Mesodermal cell (in vitro differentiated cells): ENCODE results near the gene CEP162.
"Not testable (repeated sequence)": the region's sequence is repeated elsewhere in the genome, so short reads cannot be mapped to it uniquely, and the experiment has no call there.

ENCODE experiments used
- H3K27ac ChIP-seq: 2 replicates; pipeline ENCODE4 v1.7.0; 2013; ENCODE audit warnings: mild to moderate bottlenecking, low read depth, low read length, moderate library complexity; ENCODE audit not compliant: severe bottlenecking
- H3K36me3 ChIP-seq: 2 replicates; pipeline ENCODE4 v1.7.1; 2013; ENCODE audit warnings: mild to moderate bottlenecking, low read length, moderate library complexity; ENCODE audit not compliant: control insufficient read depth, insufficient read depth
- H3K4me1 ChIP-seq: one replicate; pipeline ENCODE4 v1.7.1; 2013; ENCODE audit warnings: mild to moderate bottlenecking, low read length; ENCODE audit not compliant: insufficient read depth, control insufficient read depth, poor library complexity, severe bottlenecking
- H3K4me3 ChIP-seq: 2 replicates; pipeline ENCODE4 v1.7.0; 2013; ENCODE audit warnings: low read length, control low read depth, mild to moderate bottlenecking; ENCODE audit not compliant: insufficient read depth, poor library complexity, severe bottlenecking; ENCODE audit errors: extremely low read depth
- H3K9me3 ChIP-seq: 2 replicates; pipeline ENCODE4 v1.7.1; 2013; ENCODE audit warnings: mild to moderate bottlenecking, low read length, moderate library complexity; ENCODE audit not compliant: control insufficient read depth
- WGBS, 2 experiments: methylation state at CpG; one replicate each; pipeline ENCODE4 v1.1.5; 2013; ENCODE audit warnings: missing lambda C conversion rate in 2 of 2; ENCODE audit not compliant: insufficient coverage in 2 of 2; 5-methylcytosine and 5-hydroxymethylcytosine counted together

The CEP162 gene

GRCh38 chr6:84193114-84193708, 34.2 kb downstream of the CEP162 start:
- H3K4me3 ChIP-seq, result no peak overlapping the region
- H3K36me3 ChIP-seq, result peaks cover 46% of the 10 kb centered on the region
- H3K9me3 ChIP-seq, result no peaks in the 10 kb centered on the region
- no peak overlapping the region for H3K27ac ChIP-seq
- no peaks in the 10 kb centered on the region for H3K4me1 ChIP-seq
- 100% methylated on average over 1 of the region's 2 CpGs for WGBS, 2 experiments

DNA sequence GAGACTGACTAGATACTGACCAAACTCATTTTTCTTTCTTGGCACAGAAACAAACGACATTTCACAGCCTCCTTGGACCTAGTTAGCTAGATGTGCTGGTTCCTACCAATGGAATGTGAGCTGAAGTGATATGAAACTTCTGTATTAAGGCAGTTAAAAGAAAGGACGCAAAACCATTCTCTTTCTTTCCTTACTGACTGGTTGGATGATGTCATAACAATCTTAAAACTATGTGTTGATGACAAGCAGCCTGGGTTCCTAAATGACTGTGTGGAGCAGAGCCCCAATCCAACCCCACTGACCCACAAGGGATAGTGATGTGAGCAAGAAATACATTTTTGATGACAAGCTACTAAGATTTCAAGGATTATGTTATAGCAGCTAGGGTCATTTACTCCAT, 35.6 kb downstream of the CEP162 start:
- H3K4me3 ChIP-seq, result no peak overlapping the region
- H3K27ac ChIP-seq, result no peak overlapping the region
- WGBS, 2 experiments, result 80% methylated on average over 1 of the region's 2 CpGs; no CpG with 5 or more reads in 1 of the 2 experiments
- H3K4me1 ChIP-seq, result no peaks in the 10 kb centered on the region
- peaks cover 42% of the 10 kb centered on the region for H3K36me3 ChIP-seq
- H3K9me3 ChIP-seq, result no peaks in the 10 kb centered on the region

GRCh38 chr6:84189356-84189755, 38.1 kb downstream of the CEP162 start:
- H3K36me3 ChIP-seq, result peaks cover 33% of the 10 kb centered on the region
- not testable (repeated sequence) for H3K4me1 ChIP-seq
- WGBS, 2 experiments, result 98 to 100% methylated on average over 2 to 10 of the region's 25 CpGs

DNA sequence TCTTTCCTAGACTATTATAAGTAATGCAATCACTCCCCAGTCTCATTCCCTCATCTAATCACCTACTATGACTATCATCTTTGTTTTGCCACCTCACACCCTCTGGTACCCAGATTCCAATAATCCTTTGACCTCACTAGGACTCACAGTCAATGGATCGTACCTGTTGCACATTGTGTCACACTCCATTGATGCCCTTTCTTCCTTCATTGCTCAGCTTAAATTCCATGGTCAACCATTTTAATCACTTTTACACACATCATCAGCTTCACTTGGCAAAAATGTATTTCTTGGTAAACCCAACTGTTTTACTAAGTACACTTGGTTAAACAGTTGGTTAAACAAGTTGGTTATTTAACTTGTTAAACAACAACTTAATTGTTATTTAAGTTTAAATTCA, 44.0 kb downstream of the CEP162 start:
- 71 to 88% methylated on average over 1 of the region's 1 CpG for WGBS, 2 experiments
- H3K4me1 ChIP-seq, result no peaks in the 10 kb centered on the region
- no peaks in the 10 kb centered on the region for H3K9me3 ChIP-seq
- no peak overlapping the region for H3K4me3 ChIP-seq
- peaks cover 8% of the 10 kb centered on the region for H3K36me3 ChIP-seq
- no peak overlapping the region for H3K27ac ChIP-seq

More at GRCh38 chr6:84189356-84189755, 38.1 kb downstream of the CEP162 start:
- not testable (repeated sequence) for H3K4me3 ChIP-seq, H3K27ac ChIP-seq, H3K9me3 ChIP-seq

DNA sequence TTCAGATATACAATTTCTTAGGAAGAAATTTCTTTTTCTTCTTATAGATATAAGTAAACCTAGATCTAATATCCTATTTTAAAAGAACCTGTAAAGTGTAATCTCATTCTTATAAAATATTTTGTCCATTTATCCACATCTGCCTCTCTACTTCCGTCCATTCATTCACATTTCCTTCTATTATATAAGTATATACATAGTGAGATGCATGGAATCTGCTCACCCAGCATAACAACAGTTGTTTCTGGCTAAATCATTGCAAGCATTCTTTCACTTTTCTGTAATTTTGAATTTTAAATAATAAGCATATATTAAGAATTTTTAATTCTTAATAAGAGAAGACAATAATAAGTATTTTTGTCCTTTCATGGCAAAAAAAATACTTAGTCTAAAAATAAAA, 45.4 kb downstream of the CEP162 start:
- no peak overlapping the region for H3K27ac ChIP-seq
- WGBS, 2 experiments, result no CpG with 5 or more reads among the region's 1 CpG
- peaks cover 8% of the 10 kb centered on the region for H3K36me3 ChIP-seq
- no peaks in the 10 kb centered on the region for H3K4me1 ChIP-seq
- H3K4me3 ChIP-seq, result no peak overlapping the region
- no peaks in the 10 kb centered on the region for H3K9me3 ChIP-seq

DNA sequence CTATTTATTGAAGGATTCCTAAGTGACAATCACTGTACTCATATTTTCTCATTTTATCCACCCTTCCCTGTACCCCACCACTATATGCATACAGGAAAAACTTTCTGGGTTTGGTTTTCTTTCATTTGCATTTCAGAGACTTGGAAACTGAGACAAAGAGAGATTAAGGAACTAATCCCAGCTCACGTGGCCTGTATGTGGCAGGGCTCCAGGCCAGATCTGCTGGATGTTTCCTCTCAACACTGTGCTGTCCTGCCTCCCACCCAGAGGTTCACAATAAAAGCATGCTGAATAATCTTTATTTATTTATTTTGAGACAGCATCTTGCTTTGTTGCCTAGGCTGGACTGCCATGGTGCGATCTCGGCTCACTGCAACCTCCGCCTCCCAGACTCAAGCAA, 50.2 kb downstream of the CEP162 start:
- WGBS, 2 experiments, result 83 to 93% methylated on average over 1 to 4 of the region's 4 CpGs
- Histone ChIP-seq H3K4me1 (no peaks in the 10 kb centered on the region), H3K36me3 (peaks cover 11% of the 10 kb centered on the region), H3K4me3 (no peak overlapping the region), H3K9me3 (no peaks in the 10 kb centered on the region), H3K27ac (no peak overlapping the region)

- Histone ChIP-seq H3K9me3 (no peaks in the 10 kb centered on the region), H3K36me3 (peaks cover 11% of the 10 kb centered on the region), H3K4me3 (no peak overlapping the region), H3K27ac (no peak overlapping the region), H3K4me1 (no peaks in the 10 kb centered on the region)
- WGBS, 2 experiments, result no CpG with 5 or more reads among the region's 1 CpG
Observed at GRCh38 chr6:84172574-84172973, 54.9 kb downstream of the CEP162 start.

- no peak overlapping the region for H3K4me3 ChIP-seq
- WGBS, 2 experiments, result 87 to 92% methylated on average over 2 of the region's 2 CpGs
- no peaks in the 10 kb centered on the region for H3K9me3 ChIP-seq
- H3K36me3 ChIP-seq, result peaks cover 11% of the 10 kb centered on the region
- no peak overlapping the region for H3K27ac ChIP-seq
- no peaks in the 10 kb centered on the region for H3K4me1 ChIP-seq
Observed at GRCh38 chr6:84172080-84172479, 55.4 kb downstream of the CEP162 start.

DNA sequence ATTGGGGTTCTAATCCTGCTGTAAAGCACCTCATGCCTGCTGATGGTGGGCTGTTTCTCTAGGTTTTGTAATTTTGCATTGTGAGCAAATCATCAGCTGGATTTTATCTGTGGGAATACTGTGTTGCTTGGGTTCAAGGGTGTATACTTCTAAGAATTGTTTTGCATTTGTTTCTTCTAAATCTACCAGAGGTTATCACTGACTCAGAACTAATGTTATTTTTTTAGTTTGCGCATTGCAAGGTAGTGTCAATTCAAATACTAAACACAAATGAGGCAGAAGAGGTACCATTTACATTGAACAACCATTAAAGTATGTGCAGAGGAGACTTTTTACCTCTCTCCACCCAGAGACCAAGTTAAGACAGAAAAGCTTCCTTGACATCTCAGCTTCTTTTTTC, 60.0 kb downstream of the CEP162 start:
- Histone ChIP-seq H3K27ac (no peak overlapping the region), H3K4me3 (no peak overlapping the region), H3K9me3 (no peaks in the 10 kb centered on the region), H3K4me1 (no peaks in the 10 kb centered on the region), H3K36me3 (peaks cover 4% of the 10 kb centered on the region)
- WGBS, 2 experiments, result no CpG with 5 or more reads among the region's 1 CpG

- no peaks in the 10 kb centered on the region for H3K4me1 ChIP-seq
- H3K27ac ChIP-seq, result no peak overlapping the region
- no peak overlapping the region for H3K4me3 ChIP-seq
- H3K36me3 ChIP-seq, result peaks cover 9% of the 10 kb centered on the region
- H3K9me3 ChIP-seq, result no peaks in the 10 kb centered on the region
Observed at GRCh38 chr6:84166395-84166794, 61.0 kb downstream of the CEP162 start.

- not testable (repeated sequence) for H3K9me3 ChIP-seq, H3K4me3 ChIP-seq, H3K27ac ChIP-seq, H3K4me1 ChIP-seq
- peaks cover 25% of the 10 kb centered on the region for H3K36me3 ChIP-seq
- WGBS, 2 experiments, result 100% methylated on average over 1 of the region's 3 CpGs; no CpG with 5 or more reads in 1 of the 2 experiments
Observed at GRCh38 chr6:84164328-84164727, 63.1 kb downstream of the CEP162 start.
